Chondrocyte (in vitro differentiated cells): ENCODE measurements around the gene ARMS2. TPM values are rescaled to one million over a fixed set of nuclear protein-coding genes. Genes with fewer than 3 reads are reported as not detected.
A peak's percentile ranks its signal among the peaks of the same experiment; 100 is the strongest.

Source experiments
- DNase-seq: peaks from one replicate; pipeline ENCODE4 v3.0.0; 2021; ENCODE audit warnings: mixed read lengths, low spot score
- H3K27ac Mint-ChIP-seq: one replicate; pipeline ENCODE4 v1.8.0; 2021; ENCODE audit warnings: mild to moderate bottlenecking, moderate library complexity, mixed read lengths; ENCODE audit not compliant: unreplicated experiment
- H3K27me3 Mint-ChIP-seq: 2 replicates; pipeline ENCODE4 v1.8.0; 2021; ENCODE audit warnings: low read depth, mixed read lengths
- H3K36me3 Mint-ChIP-seq: 2 replicates; pipeline ENCODE4 v1.8.0; 2021; ENCODE audit warnings: low read depth, mixed read lengths
- H3K4me1 Mint-ChIP-seq: 2 replicates; pipeline ENCODE4 v1.8.0; 2021; ENCODE audit warnings: low read depth, mild to moderate bottlenecking, mixed read lengths
- H3K4me3 Mint-ChIP-seq: one replicate; pipeline ENCODE4 v1.8.0; 2021; ENCODE audit warnings: mild to moderate bottlenecking, moderate library complexity, mixed read lengths; ENCODE audit not compliant: unreplicated experiment
- H3K9me3 Mint-ChIP-seq: 2 replicates; pipeline ENCODE4 v1.8.0; 2021; ENCODE audit warnings: low read depth, mixed read lengths
- CTCF ChIP-seq: fragments of 200-600 bp; sonication (generic); IDR thresholded peaks from 2 replicates; pipeline ENCODE4 v1.5.0; 2021; ENCODE audit warnings: antibody characterized with exemption, mild to moderate bottlenecking, moderate library complexity
- total RNA-seq: library from RNA; stranded (reverse); gene quantifications from 3 replicates; pipeline ENCODE4 v1.2.1, GENCODE V29; 2021

The ARMS2 gene
- total RNA-seq, 1 donor from 2014 or later, result 0.62 TPM

- Mint-ChIP-seq H3K27me3 (no peaks in the 10 kb centered on the region), H3K36me3 (peaks cover 8% of the 10 kb centered on the region), H3K4me1 (peaks cover 96% of the 10 kb centered on the region), H3K9me3 (no peaks in the 10 kb centered on the region), H3K4me3 (peak overlapping the region; percentile 4), H3K27ac (peak overlapping the region; percentile 96)
- no peak for TF ChIP-seq CTCF
- DNase-seq, result no peak
These were observed 15.4 kb downstream of the ARMS2 start for GRCh38 chr10:122469848-122470247.

GRCh38 chr10:122471531-122472177 lies 17.2 kb downstream of the ARMS2 start:
- no peak overlapping the region for H3K4me3 Mint-ChIP-seq
- no peak for TF ChIP-seq CTCF
- no peaks in the 10 kb centered on the region for H3K9me3 Mint-ChIP-seq
- no peak for DNase-seq
- peaks cover 6% of the 10 kb centered on the region for H3K36me3 Mint-ChIP-seq
- no peaks in the 10 kb centered on the region for H3K27me3 Mint-ChIP-seq
- peak overlapping the region; percentile 59 for H3K27ac Mint-ChIP-seq
- peaks cover 96% of the 10 kb centered on the region for H3K4me1 Mint-ChIP-seq

GRCh38 chr10:122473116-122473515 lies 18.7 kb downstream of the ARMS2 start:
- TF ChIP-seq CTCF, result no peak
- Mint-ChIP-seq H3K9me3 (no peaks in the 10 kb centered on the region), H3K27ac (peak overlapping the region; percentile 99), H3K27me3 (no peaks in the 10 kb centered on the region), H3K4me1 (peaks cover 96% of the 10 kb centered on the region), H3K4me3 (no peak overlapping the region), H3K36me3 (peaks cover 3% of the 10 kb centered on the region)
- no peak for DNase-seq

GRCh38 chr10:122474131-122474818 lies 19.8 kb downstream of the ARMS2 start:
- Mint-ChIP-seq H3K36me3 (peaks cover 4% of the 10 kb centered on the region), H3K27me3 (no peaks in the 10 kb centered on the region), H3K4me3 (peak overlapping the region; percentile 57), H3K27ac (peak overlapping the region; percentile 99), H3K9me3 (no peaks in the 10 kb centered on the region), H3K4me1 (peaks cover 92% of the 10 kb centered on the region)
- TF ChIP-seq CTCF, result no peak
- DNase-seq, result no peak

- H3K27ac Mint-ChIP-seq, result peak overlapping the region; percentile 99
- no peak for TF ChIP-seq CTCF
- peak overlapping the region; percentile 57 for H3K4me3 Mint-ChIP-seq
- H3K36me3 Mint-ChIP-seq, result peaks cover 6% of the 10 kb centered on the region
- peaks cover 91% of the 10 kb centered on the region for H3K4me1 Mint-ChIP-seq
- DNase-seq, result no peak
- H3K27me3 Mint-ChIP-seq, result no peaks in the 10 kb centered on the region
- no peaks in the 10 kb centered on the region for H3K9me3 Mint-ChIP-seq
These were observed 20.6 kb downstream of the ARMS2 start for GRCh38 chr10:122475100-122475499.
